Esophagus squamous epithelium (tissue), 4 donors: ENCODE measurements around the gene LRRC52.

ENCODE experiments used
- CTCF ChIP-seq, 6 experiments: fragments of 450-650 bp in 4 of 6; fragments of 200-600 bp in 2 of 6; sonication (generic) in 2 of 6; IDR thresholded peaks; one replicate each; pipeline ENCODE4 v1.5.1; 2016 to 2019; ENCODE audit warnings: antibody characterized with exemption in 6 of 6, mild to moderate bottlenecking in 4 of 6, moderate library complexity in 4 of 6
- POLR2A ChIP-seq, 4 donors: fragments of 450-650 bp; IDR thresholded peaks; one replicate each; pipeline ENCODE4 v1.6.1; 2017; ENCODE audit warnings: antibody characterized with exemption in 4 of 4, mild to moderate bottlenecking in 4 of 4, moderate library complexity in 3 of 4

GRCh38 chr1:165562571-165562970 is 18.8 kb downstream of the LRRC52 start:
- TF ChIP-seq CTCF (IDR thresholded peaks at IDR 0.05) (no peak), POLR2A (IDR thresholded peaks at IDR 0.05) (no peak)
